SK-N-SH (cell line): Measurements from ENCODE around the gene CERCAM. TPM values are rescaled to one million over a fixed set of nuclear protein-coding genes. Genes with fewer than 3 reads are reported as not detected.
A peak's percentile ranks its signal among the peaks of the same experiment; 100 is the strongest.

ENCODE experiments used
- CTCF ChIA-PET: fragments of 300-600, 350-600 bp; formaldehyde crosslinking; extraction: SDS; loops from one replicate; lab custom pipeline; 2021; lab: Yijun Ruan, JAX
- POLR2A ChIA-PET: fragments of 350-600 bp; sonication (Branson Sonifier 250); formaldehyde crosslinking; extraction: SDS; loops from one replicate; lab custom pipeline; 2020; ENCODE audit warnings: antibody characterized with exemption, inconsistent platforms; lab: Yijun Ruan, JAX
- DNase-seq: peaks from one replicate; pipeline ENCODE4 v3.0.0; 2012
- H2AFZ ChIP-seq: fragments of 200-600 bp; sonication (generic); 2 replicates; pipeline ENCODE4 v1.8.1; 2016; ENCODE audit warnings: antibody characterized with exemption, mild to moderate bottlenecking, low read depth
- H3F3A ChIP-seq: fragments of 200-600 bp; sonication (generic); replicated peaks from 2 replicates; pipeline ENCODE3; 2016; ENCODE audit warnings: antibody characterized with exemption, mild to moderate bottlenecking; ENCODE audit not compliant: insufficient read depth
- H3K27ac ChIP-seq, 2 experiments: fragments of 200-500 bp in 1 of 2; fragments of 200-600 bp in 1 of 2; sonication (Bioruptor generic) in 1 of 2; sonication (generic), shearing (Covaris generic) in 1 of 2; 2 replicates each; pipeline versions ENCODE4 v1.5.1 to v1.6.1; 2014 to 2016; ENCODE audit warnings: low read depth in 2 of 2, inconsistent platforms in 1 of 2, low read length in 1 of 2, mild to moderate bottlenecking in 1 of 2, mixed read lengths in 1 of 2
- H3K27me3 ChIP-seq: fragments of 200-600 bp; sonication (generic), shearing (Covaris generic); 2 replicates; pipeline ENCODE4 v1.6.1; 2016; ENCODE audit warnings: mixed run types; ENCODE audit not compliant: insufficient read depth
- H3K36me3 ChIP-seq, 2 experiments: fragments of 200-500 bp in 1 of 2; fragments of 200-600 bp in 1 of 2; sonication (Bioruptor generic) in 1 of 2; sonication (generic) in 1 of 2; replicated peaks in 1 of 2; 2 replicates each; pipeline versions ENCODE3 to v1.5.1; 2014 to 2016; ENCODE audit warnings: low read length in 1 of 2, mild to moderate bottlenecking in 1 of 2; ENCODE audit not compliant: insufficient read depth in 2 of 2, control insufficient read depth in 1 of 2
- H3K4me1 ChIP-seq, 2 experiments: fragments of 200-500 bp in 1 of 2; fragments of 200-600 bp in 1 of 2; sonication (Bioruptor generic) in 1 of 2; sonication (generic), shearing (Covaris generic) in 1 of 2; 2 replicates each; pipeline versions ENCODE4 v1.5.1 to v1.6.1; 2014 to 2016; ENCODE audit warnings: low read depth in 1 of 2, low read length in 1 of 2, mixed run types in 1 of 2; ENCODE audit not compliant: insufficient read depth in 2 of 2, control insufficient read depth in 1 of 2
- H3K4me2 ChIP-seq: fragments of 200-600 bp; sonication (generic), shearing (Covaris generic); 2 replicates; pipeline ENCODE4 v1.6.1; 2017; ENCODE audit warnings: mixed run types
- H3K4me3 ChIP-seq, 2 experiments: fragments of 200-500 bp in 1 of 2; fragments of 200-600 bp in 1 of 2; sonication (Bioruptor generic) in 1 of 2; sonication (generic), shearing (Covaris generic) in 1 of 2; 2 replicates each; pipeline versions ENCODE4 v1.5.1 to v1.8.1; 2014 to 2016; ENCODE audit warnings: low read depth in 2 of 2, inconsistent platforms in 1 of 2, low read length in 1 of 2, mild to moderate bottlenecking in 1 of 2, mixed read lengths in 1 of 2, moderate library complexity in 1 of 2
- H3K79me2 ChIP-seq: fragments of 200-600 bp; sonication (generic); 2 replicates; pipeline ENCODE4 v1.8.1; 2017; ENCODE audit warnings: mild to moderate bottlenecking; ENCODE audit not compliant: insufficient read depth
- H3K9ac ChIP-seq: fragments of 200-600 bp; sonication (generic); 2 replicates; pipeline ENCODE4 v1.6.1; 2017; ENCODE audit warnings: mixed run types
- H3K9me2 ChIP-seq: fragments of 200-600 bp; sonication (generic); 2 replicates; pipeline ENCODE4 v1.6.1; 2017; ENCODE audit warnings: mixed run types
- H3K9me3 ChIP-seq: fragments of 200-600 bp; sonication (generic); 2 replicates; pipeline ENCODE4 v1.6.1; 2017; ENCODE audit warnings: mixed run types, mild to moderate bottlenecking, moderate library complexity
- H4K20me1 ChIP-seq: fragments of 200-600 bp; sonication (generic); 2 replicates; pipeline ENCODE4 v1.6.1; 2017; ENCODE audit warnings: mild to moderate bottlenecking, mixed run types; ENCODE audit not compliant: insufficient read depth
- CTCF ChIP-seq: fragments of 200-600 bp; sonication (generic); IDR thresholded peaks from 2 replicates; pipeline ENCODE4 v1.6.1; 2017; ENCODE audit warnings: antibody characterized with exemption, mild to moderate bottlenecking, moderate library complexity
- EP300 ChIP-seq, 2 experiments: IDR thresholded peaks; 2 replicates each; pipeline versions ENCODE4 v1.4.0 to v1.6.1; 2012; ENCODE audit warnings: borderline replicate concordance in 1 of 2, low read depth in 1 of 2, low read length in 1 of 2
- EZH2phosphoT487 ChIP-seq: fragments of 200-600 bp; sonication (generic); IDR thresholded peaks from 2 replicates; pipeline ENCODE4 v1.6.1; 2017; ENCODE audit warnings: low read depth, mixed run types, mild to moderate bottlenecking, antibody characterized with exemption, moderate library complexity, borderline replicate concordance
- FOSL2 ChIP-seq: IDR thresholded peaks from 2 replicates; pipeline ENCODE4 v1.4.0; 2012; ENCODE audit warnings: low read depth, mild to moderate bottlenecking, moderate library complexity, borderline replicate concordance
- FOXJ3 ChIP-seq: sonication (generic); formaldehyde crosslinking; IDR thresholded peaks from 2 replicates; pipeline ENCODE4 v1.5.1; 2020; ENCODE audit warnings: mild to moderate bottlenecking, missing genetic modification reagents
- FOXM1 ChIP-seq: IDR thresholded peaks from 2 replicates; pipeline ENCODE4 v1.4.0; 2012; ENCODE audit warnings: low read depth, mild to moderate bottlenecking
- GABPA ChIP-seq: IDR thresholded peaks from 2 replicates; pipeline ENCODE4 v1.4.0; 2012; ENCODE audit warnings: low read depth, mild to moderate bottlenecking
- JUND ChIP-seq: IDR thresholded peaks from 2 replicates; pipeline ENCODE4 v1.4.0; 2012
- MXI1 ChIP-seq: IDR thresholded peaks from 2 replicates; pipeline ENCODE4 v1.6.1; 2012; ENCODE audit warnings: mild to moderate bottlenecking, low read depth, low read length, improper control_type of control experiment
- RAD21 ChIP-seq: IDR thresholded peaks from 2 replicates; pipeline ENCODE4 v1.6.1; 2012; ENCODE audit warnings: mild to moderate bottlenecking, low read length
- RCOR1 ChIP-seq: fragments of 150-350 bp; IDR thresholded peaks from 2 replicates; pipeline ENCODE4 v1.6.1; 2017; ENCODE audit warnings: antibody characterized with exemption, low read length
- RFX5 ChIP-seq: IDR thresholded peaks from 2 replicates; pipeline ENCODE4 v1.6.1; 2012; ENCODE audit warnings: mild to moderate bottlenecking, improper control_type of control experiment, low read length
- SMC3 ChIP-seq: IDR thresholded peaks from 2 replicates; pipeline ENCODE4 v1.6.1; 2012; ENCODE audit warnings: low read depth, low read length, improper control_type of control experiment
- TAF1 ChIP-seq: IDR thresholded peaks from 2 replicates; pipeline ENCODE4 v1.6.1; 2012; ENCODE audit warnings: low read depth, mild to moderate bottlenecking, low read length, moderate library complexity, borderline replicate concordance
- TEAD4 ChIP-seq: IDR thresholded peaks from 2 replicates; pipeline ENCODE4 v1.4.0; 2012; ENCODE audit warnings: mild to moderate bottlenecking, borderline replicate concordance; ENCODE audit not compliant: insufficient read depth
- ZBTB33 ChIP-seq: IDR thresholded peaks from 2 replicates; pipeline ENCODE4 v1.4.0; 2012; ENCODE audit warnings: low read depth, borderline replicate concordance
- WGBS: methylation state at CpG from one replicate; pipeline ENCODE4 v1.1.6; 2017; ENCODE audit warnings: low lambda C conversion rate; 5-methylcytosine and 5-hydroxymethylcytosine counted together
- polyA plus RNA-seq, 3 experiments: library from polyadenylated mRNA; depleted of rRNA; stranded (reverse); fragments of >200 nt; gene quantifications; 2 replicates each; pipeline ENCODE4 v1.2.3, GENCODE V29; 2012
- TF ChIP-seq, protein P1 (sequence below): IDR thresholded peaks from 2 replicates; pipeline ENCODE4 v1.4.0; 2012; ENCODE audit warnings: low read depth
- TF ChIP-seq, protein P2 (sequence below): IDR thresholded peaks from 2 replicates; pipeline ENCODE4 v1.4.0; 2012; ENCODE audit warnings: low read depth, borderline replicate concordance
- TF ChIP-seq, protein P3 (sequence below): fragments of 150-350 bp; IDR thresholded peaks from 2 replicates; pipeline ENCODE4 v1.6.1; 2016; ENCODE audit warnings: mild to moderate bottlenecking, low read depth, low read length

Gene CERCAM
- polyA plus RNA-seq, 1 of the 3 experiments (the other 2 are of a cell fraction), result 131 TPM

DNA sequence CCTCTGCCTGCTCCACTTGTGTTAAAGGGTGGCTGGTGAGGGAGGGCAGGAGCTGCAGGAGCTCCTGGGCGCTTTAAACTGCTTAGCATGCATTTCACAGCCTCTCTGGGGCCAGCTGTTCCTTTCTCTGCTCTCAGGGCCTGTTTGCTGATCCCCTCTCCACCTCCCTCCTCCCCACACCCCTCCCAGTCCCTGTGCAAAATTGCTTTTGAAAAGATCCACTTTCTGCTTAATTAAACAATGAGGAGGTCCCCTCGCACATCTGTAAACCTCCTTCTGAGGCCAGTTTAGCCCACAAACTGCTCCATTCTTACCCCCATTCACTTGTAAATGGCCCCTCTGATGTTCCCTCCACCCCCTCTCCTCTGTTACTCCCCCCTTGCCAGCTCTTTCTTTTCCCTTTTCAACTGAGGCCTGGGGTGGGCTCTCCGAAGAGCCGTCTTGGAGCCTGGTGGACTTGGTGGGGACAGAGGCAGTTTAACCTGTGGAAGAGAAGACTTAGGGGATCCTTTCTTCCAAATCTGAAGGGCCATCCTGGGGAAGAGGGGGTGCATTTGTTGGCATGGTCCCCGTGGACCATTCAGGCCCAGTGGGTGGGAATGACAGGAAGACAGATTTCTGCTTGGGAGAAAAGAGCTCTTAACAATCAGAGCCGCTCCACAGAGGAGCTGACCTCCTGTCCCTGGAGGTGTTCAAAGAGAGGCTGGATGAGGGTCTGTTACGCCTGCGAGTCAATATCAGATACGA, 37.5 kb upstream of the CERCAM start:
- WGBS, result 93% methylated on average over 7 of the region's 9 CpGs
- H3K36me3 ChIP-seq, result peaks cover 10 to 44% of the 10 kb centered on the region in 2 experiments
- H2AFZ ChIP-seq, result no peak overlapping the region
- no peaks in the 10 kb centered on the region for H3K9me3 ChIP-seq
- H3K4me1 ChIP-seq, result peaks cover 0 to 12% of the 10 kb centered on the region in 2 experiments; a peak in 1 of 4 replicates
- no peak for DNase-seq
- no peaks in the 10 kb centered on the region for H3F3A ChIP-seq
- TF ChIP-seq JUND (no peak), RFX5 (no peak), FOSL2 (no peak), EZH2phosphoT487 (no peak), RAD21 (no peak), TEAD4 (no peak), SMC3 (no peak), MXI1 (no peak)
- TF ChIP-seq, protein P1, sequence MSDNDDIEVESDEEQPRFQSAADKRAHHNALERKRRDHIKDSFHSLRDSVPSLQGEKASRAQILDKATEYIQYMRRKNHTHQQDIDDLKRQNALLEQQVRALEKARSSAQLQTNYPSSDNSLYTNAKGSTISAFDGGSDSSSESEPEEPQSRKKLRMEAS, result no peak
- TF ChIP-seq, all 33 proteins: peak for 0
- Histone ChIP-seq H3K4me2 (no peak overlapping the region), H3K79me2 (peaks cover 17% of the 10 kb centered on the region; the same call in 1 of the 2 replicates), H3K4me3 (no peak overlapping the region), H3K9ac (no peak overlapping the region), H4K20me1 (no peaks in the 10 kb centered on the region), H3K27me3 (no peaks in the 10 kb centered on the region), H3K27ac (peak overlapping the region in 1 of 2 experiments; percentile 29; a peak in 1 of 4 replicates), H3K9me2 (no peaks in the 10 kb centered on the region)
- CTCF ChIA-PET, result interaction anchor here (1.0 to 4.6 kb wide), 4 partner anchors 23 to 42 kb away, joined by 3 to 22 read pairs (median 8); partner anchors contain the start of gene CERCAM
- POLR2A ChIA-PET, result interaction anchor here (0.5 to 1.4 kb wide), 4 partner anchors 12 to 95 kb away, joined by 3 to 5 read pairs (median 5); partner anchors contain the start of genes CERCAM and URM1

GRCh38 chr9:128383791-128384190, 36.9 kb upstream of the CERCAM start:
- H4K20me1 ChIP-seq, result no peaks in the 10 kb centered on the region
- no peak for DNase-seq
- WGBS, result 94% methylated on average over 4 of the region's 8 CpGs
- H3K4me1 ChIP-seq, result peaks cover 0 to 12% of the 10 kb centered on the region in 2 experiments; a peak in 1 of 4 replicates
- H3K27ac ChIP-seq, result no peak overlapping the region
- TF ChIP-seq TAF1, result no peak
- TF ChIP-seq TEAD4, result no peak
- TF ChIP-seq CTCF, result no peak
- TF ChIP-seq ZBTB33, result no peak
- TF ChIP-seq MXI1, result no peak
- TF ChIP-seq, protein P2, sequence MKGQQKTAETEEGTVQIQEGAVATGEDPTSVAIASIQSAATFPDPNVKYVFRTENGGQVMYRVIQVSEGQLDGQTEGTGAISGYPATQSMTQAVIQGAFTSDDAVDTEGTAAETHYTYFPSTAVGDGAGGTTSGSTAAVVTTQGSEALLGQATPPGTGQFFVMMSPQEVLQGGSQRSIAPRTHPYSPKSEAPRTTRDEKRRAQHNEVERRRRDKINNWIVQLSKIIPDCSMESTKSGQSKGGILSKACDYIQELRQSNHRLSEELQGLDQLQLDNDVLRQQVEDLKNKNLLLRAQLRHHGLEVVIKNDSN, result no peak
- TF ChIP-seq SMC3, result no peak
- no peak for TF ChIP-seq RCOR1
- TF ChIP-seq, protein P3, sequence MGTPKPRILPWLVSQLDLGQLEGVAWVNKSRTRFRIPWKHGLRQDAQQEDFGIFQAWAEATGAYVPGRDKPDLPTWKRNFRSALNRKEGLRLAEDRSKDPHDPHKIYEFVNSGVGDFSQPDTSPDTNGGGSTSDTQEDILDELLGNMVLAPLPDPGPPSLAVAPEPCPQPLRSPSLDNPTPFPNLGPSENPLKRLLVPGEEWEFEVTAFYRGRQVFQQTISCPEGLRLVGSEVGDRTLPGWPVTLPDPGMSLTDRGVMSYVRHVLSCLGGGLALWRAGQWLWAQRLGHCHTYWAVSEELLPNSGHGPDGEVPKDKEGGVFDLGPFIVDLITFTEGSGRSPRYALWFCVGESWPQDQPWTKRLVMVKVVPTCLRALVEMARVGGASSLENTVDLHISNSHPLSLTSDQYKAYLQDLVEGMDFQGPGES, result no peak
- TF ChIP-seq EP300 (IDR thresholded peaks at IDR 0.05; ENCODE audit: borderline replicate concordance in 1 of 2, low read depth in 1 of 2, low read length in 1 of 2), result no peak
- TF ChIP-seq GABPA, result no peak
- TF ChIP-seq RFX5, result no peak
- TF ChIP-seq FOXJ3 (CRISPR knock-in tag), result no peak
- no peak for TF ChIP-seq FOXM1
- TF ChIP-seq, all 33 proteins: peak for 0
- H3K9me3 ChIP-seq, result no peaks in the 10 kb centered on the region
- H3F3A ChIP-seq, result no peaks in the 10 kb centered on the region
- H3K4me2 ChIP-seq, result no peak overlapping the region
- no peaks in the 10 kb centered on the region for H3K27me3 ChIP-seq
- H3K36me3 ChIP-seq, result peaks cover 11 to 51% of the 10 kb centered on the region in 2 experiments
- no peak overlapping the region for H3K4me3 ChIP-seq
- no peak overlapping the region for H2AFZ ChIP-seq
- H3K9me2 ChIP-seq, result no peaks in the 10 kb centered on the region
- POLR2A ChIA-PET, result interaction anchor here (0.5 to 1.2 kb wide), 4 partner anchors 12 to 95 kb away, joined by 3 to 5 read pairs (median 3); partner anchors contain the start of genes CERCAM and URM1
- H3K9ac ChIP-seq, result no peak overlapping the region
- CTCF ChIA-PET, result interaction anchor here (1.0 to 4.6 kb wide), 5 partner anchors 23 to 55 kb away, joined by 3 to 22 read pairs (median 4); partner anchors contain the start of gene CERCAM
- H3K79me2 ChIP-seq, result peaks cover 13% of the 10 kb centered on the region; the same call in 1 of the 2 replicates
